NCI-H1930 (cell line): Measurements from ENCODE around the gene PEAR1.

Source experiments
- DNase-seq, 2 experiments: peaks; one replicate each; lab custom pipeline; 2025; lab: John Stamatoyannopoulos, UW

Gene PEAR1

GRCh38 chr1:156884560-156885184 lies 8.8 kb upstream of the PEAR1 start:
- no peak for DNase-seq

DNA sequence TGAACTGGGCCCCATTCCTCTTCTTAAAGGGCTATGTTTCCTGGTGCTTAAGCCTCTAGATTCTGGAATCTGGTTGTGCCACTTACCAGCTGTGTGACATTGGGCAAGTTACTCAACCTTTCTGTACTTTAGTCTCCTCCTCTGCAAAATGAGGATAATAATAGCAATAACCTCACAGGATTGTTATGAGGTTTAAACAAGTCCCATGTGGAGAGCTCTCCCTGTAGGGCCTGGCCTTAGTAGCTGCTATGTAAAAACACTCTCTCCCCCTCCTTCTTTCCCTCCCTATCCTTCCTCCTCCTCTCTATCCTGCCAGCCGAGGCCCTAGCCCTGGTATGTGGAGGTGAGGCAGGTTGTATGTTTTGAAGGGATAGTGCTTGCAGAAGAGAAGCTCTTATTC lies 8.2 kb upstream of the PEAR1 start:
- no peak for DNase-seq

DNA sequence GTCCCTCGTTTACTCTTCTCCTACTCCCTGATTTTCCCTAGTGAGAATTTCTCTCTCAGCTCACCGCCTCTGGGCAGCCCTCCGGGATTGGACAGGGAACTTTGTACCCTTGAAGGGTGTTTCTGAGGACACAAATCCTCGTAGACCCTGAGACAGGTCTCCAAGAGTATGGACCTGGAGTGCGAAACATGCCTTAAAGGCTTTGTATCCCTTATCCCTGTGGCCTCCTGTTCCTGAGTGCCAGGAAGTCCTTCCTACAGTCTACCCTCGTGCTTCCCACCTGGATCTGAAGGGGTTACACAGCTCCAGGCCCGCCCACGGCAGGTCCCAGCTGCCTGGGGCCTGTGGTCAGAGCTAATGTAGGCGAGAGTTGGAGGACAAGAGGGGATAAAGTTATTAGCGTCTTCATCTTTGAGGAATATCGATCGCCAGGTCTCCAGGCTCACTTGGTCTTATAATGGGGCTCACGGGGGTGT lies 7.6 kb upstream of the PEAR1 start:
- DNase-seq: no peak

GRCh38 chr1:156886583-156887281 lies 6.8 kb upstream of the PEAR1 start:
- no peak for DNase-seq

- no peak for DNase-seq
Measured at GRCh38 chr1:156887317-156887716, 6.2 kb upstream of the PEAR1 start.

DNA sequence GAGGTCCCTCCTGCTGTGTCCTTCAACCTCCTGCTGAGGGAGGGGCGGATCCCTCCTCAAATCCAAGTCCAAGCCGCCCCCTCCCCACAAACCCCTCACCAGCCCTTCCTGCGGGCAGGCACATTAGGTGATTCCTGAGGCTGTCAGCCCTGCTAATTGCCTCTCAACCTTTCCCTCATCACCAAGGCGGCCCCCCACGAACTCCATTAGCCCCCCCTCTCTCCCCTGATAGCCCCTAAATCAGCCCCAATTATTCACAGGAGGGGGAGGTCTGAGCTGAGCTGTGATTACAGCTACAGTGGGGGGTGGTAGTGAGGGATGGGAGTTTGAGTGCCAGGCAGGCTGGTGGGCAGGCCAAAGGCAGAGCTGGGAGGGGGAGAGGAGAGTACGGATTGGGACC lies 5.8 kb upstream of the PEAR1 start:
- no peak for DNase-seq

DNA sequence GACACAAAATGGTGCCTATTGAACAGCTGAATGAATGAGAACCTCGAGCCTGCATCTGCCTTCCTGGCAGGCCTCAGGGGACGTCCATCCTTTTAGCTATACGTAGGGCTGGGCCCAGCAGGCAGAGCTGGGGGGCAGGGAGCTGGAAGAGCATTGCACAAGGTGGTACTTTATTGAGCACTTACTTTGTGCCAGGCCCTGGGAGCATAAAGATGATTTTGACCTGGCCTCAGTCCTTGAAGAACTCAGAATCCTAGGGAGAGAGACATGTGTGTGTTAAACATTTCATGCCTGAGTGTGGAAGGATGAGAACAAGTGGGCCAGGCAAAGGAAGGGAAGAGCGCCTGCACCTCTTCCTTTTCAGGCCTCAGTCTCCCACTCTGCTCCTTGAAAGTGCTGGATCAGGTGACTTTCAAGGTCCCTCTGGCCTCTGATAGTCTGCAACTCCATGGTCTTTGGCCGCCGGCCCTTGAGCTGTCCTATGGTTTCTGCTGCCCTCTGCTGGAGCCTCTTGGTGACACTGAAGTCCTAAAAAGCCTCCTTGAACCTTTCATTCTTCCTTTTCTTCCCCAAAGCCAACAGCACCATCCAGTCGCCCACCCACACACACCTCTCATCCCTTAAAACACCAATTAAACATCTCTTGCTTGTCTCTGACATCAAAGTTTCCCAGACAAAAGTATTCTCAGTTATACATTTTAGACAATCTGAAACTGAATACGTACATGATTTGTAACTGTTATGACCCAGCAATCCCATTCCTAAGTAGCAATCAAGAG lies 3.5 kb upstream of the PEAR1 start:
- DNase-seq: peak; percentile 38 to 57

GRCh38 chr1:156892190-156893047 lies 1.1 kb upstream of the PEAR1 start:
- DNase-seq: peak; percentile 77 to 85

GRCh38 chr1:156894001-156894400 lies 483 bp downstream of the PEAR1 start:
- DNase-seq: no peak

DNA sequence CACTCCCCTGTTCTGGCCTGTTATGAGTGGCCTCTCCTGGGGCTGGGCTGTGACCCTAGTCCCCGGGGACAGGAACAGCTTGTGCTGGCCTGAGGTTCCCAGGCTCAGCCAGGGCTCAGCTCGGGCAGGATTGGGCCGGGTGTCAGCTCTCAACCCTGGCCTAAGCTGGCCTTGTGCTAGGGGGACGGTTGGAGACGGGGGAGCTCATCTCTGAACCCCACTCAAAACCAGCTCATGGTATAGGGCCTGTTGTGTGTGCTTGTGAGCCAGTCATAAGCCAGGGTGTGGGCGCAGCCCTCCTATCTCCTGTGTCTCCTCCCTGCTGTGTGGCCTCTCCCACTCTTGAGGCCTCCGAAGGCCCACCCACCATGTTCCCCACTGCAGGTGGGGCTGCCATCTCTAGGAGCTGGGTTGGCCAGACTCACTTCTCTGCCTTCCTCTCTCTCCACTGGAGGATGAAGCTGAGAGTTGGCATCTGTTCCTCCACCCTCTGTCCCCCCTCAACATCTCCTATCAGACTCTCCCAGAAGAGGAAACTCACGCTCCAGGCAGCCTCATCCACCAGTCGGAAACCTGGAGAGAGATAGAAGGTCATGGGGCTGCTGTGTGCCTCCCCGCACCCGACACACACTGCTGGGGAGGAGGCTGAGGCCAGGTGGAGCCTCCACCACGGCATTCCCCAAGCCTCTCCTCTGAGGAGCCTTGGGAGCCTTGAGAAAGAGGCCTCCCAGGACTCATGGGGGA lies 1.4 kb downstream of the PEAR1 start:
- no peak for DNase-seq

- no peak for DNase-seq
Measured at GRCh38 chr1:156895455-156895812, 1.9 kb downstream of the PEAR1 start.

DNA sequence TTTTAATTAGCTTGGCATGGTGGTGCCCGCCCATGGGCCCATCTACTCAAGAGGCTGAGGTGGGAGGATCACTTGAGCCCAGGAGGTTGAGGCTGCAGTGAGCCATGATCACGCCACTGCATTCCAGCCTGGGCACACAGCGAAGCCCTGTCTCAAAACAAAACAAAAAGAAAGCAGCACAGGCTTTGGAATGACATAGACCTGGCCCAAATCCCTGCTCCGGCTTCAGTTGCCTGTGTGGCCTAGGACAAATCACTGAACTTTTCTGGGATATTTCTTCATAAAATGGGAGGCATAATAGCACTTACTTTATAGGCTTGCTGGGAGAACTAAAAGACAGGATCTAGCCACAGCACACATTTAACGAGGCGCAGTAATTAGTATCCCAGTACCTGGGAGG lies 2.4 kb downstream of the PEAR1 start:
- no peak for DNase-seq

DNA sequence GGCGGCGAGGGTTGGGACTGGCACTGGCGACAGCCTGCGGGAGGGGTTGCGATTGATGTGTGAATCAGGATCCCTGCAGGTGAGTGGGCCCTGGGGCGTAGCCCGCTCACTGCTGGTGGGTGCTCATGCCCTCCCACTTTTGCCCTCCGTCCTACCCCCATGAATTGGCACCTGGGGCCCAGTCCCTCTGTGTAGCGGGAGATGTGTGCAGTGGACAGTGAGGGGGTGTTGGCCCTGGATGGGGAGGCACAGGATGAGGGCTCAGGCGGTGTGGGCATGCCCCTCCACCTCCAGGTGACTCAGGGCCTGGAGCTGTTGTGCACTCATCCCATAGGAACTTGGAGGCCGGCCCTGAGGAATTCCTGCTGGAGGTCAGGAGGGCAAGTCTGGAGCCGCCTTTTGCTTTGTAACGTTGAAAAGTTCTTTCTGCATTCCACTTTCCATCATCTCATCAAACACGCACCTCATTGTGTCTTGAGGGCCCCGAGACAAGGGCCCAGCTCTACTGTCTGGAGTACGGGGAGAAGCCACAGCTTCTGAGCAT lies 3.0 kb downstream of the PEAR1 start:
- no peak for DNase-seq

DNA sequence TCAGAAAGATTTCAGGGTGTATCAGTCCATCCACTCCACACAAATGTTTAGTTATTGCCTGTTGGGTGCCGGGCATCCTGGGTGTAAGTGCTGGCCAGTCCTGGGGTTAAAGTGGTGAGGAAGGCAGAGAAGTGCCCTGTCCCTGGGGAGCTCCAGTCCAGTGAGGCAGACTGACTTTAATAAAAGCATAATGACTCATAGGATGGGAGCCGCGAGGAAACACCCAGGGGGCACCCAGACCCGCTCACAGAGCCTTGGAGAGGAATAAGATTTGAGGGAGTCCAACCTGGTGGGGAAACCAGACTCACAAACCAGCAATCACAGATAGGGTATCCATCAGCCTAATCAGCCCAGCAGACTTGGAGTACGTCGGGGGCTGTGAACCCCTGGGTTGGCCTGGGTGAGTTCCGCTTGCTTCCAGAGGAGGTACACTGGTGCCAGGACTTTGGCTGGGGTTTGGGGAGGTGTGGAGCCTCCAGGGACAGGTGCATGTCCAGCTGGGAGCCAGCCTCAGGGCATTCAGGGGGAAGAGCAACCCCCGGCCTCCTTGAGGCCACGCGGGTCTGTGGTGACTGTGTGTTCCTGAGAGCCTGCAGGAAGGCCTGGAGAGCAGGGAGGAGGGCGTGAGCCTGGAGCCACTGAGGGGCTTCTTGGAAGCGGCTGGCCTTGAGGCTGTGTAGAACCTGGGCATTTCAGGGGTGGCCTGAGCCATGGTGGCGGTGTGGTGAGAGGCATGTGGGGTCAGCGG lies 3.7 kb downstream of the PEAR1 start:
- no peak for DNase-seq

- DNase-seq: no peak
Measured at GRCh38 chr1:156898161-156898566, 4.6 kb downstream of the PEAR1 start.

DNA sequence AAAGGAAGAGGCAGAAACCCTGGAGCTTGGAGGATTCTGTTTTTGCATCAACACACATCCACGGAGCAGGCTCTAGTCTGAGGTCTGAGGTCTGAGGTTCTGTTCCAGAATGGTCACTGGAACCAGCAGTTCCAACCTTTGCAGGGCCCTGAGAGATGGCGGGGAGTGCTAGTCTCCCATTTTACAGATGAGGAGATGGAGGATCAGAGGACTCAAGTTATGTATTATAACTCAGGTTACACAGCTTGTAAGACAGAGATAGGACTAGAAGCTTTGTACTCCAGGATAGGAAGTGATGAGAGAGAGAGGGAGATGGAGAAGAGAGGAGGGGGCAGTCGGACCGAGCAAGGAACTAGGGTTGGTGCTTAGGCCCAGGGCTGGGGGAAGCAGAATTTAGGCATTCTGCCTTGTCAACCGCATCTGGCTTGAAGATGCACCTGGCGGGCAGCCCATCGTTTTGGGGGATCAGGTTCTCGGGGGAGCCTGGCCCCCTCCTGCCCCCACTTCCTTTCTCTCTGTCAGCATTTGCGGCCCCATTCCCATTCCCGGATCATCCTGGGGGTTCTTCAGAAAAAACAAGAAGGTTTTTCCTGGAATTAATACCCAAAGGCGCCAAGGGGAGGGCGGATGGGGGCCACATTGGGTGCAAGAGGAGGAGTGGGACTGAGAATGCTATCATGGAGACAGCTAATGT lies 5.6 kb downstream of the PEAR1 start:
- no peak for DNase-seq

DNA sequence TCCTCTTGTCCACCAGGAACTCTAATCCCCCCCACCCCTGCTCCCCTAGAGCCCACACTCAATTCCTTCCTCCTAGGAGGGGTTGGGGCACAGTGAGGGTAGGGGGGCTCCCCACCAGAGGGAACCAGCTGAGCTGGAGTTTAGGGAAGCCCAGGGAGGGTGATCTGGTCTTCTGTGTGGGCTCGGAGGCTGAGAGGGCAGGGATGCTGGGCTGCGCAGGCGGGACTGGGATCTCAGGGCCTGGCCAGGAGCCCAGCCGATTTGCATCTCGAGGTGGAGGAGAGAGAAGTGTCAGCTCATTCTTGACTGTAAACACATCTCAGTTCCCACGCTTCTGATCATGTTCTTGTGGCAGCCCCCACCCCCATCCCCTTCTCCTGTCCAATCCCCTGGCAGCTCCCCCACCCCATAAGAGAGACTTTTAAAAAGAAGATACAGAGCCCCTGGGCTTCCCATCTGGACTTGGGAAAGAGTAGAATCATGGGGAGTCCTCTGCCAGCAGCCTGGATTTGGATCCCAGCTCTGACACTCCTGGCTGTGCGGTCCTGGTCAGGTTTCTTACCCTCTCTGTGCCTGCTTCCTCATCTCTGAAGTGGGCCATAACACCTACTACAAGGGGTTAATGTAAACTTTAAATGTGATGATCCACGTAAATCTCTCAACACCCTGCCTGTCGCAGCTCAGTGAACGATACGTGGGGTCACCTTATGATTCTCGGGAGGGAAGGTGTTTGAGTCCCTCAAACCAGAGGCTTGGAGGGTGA lies 6.6 kb downstream of the PEAR1 start:
- no peak for DNase-seq

DNA sequence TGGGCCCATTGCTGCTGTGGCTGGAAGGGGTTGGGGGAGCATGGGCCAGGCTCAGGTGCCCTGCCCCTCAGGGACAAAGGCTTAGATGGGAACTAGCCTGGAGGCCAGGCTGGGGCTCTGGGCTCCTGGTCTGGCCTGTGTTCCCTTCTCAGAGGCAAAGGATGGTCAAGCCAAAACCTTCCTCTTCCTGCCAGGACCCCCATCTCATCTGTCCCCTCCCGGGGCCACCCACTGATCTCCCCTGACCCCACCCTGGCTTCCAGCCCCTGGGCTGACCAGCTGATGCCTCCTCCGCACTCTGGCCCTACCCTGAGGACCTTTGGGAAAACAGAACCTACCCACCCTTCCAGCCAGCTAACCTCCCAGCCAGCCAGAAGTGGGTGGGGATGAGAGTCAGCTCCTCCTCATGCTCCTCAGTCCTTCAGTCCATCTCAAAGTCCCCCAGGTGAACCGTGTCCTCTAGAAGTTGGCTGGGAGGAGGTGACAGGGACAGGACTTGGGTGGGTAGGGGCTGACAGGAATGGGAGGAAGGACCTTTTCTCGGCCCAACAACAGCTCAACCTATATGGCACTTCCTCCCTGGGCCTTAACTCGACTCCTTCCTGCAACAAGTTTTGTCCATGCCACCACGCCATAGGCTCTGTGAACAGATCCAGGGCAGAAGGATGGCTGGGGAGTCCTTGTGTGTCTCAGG lies 7.5 kb downstream of the PEAR1 start:
- DNase-seq: no peak

DNA sequence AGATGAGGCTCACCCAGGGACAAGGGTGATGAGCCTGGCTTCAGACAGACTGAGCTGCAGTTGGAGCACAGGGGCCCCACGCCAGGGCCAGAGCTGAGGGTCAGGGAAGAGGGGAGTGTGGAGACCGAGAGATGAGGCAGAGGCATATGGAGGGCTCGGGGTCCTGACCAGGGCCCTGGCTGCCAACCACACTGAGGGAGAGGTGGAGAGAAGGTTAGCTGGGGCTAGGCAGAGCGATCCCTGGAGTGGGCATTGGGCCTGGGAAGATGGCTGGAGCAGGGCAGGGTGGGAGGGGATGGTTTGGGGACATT lies 8.0 kb downstream of the PEAR1 start:
- no peak for DNase-seq
